K562 (cell line): Measurements from ENCODE around the gene ZNF582. TPM values are rescaled to one million over a fixed set of nuclear protein-coding genes. Genes with fewer than 3 reads are reported as not detected.

Experiments
- AFF4 ChIP-seq: sonication (generic); formaldehyde crosslinking; IDR thresholded peaks from 2 replicates; pipeline ENCODE4 v1.8.0; 2023; ENCODE audit warnings: mild to moderate bottlenecking, missing genetic modification reagents
- CTCFL ChIP-seq: IDR thresholded peaks from 2 replicates; pipeline ENCODE4 v1.6.1; 2011; ENCODE audit warnings: borderline replicate concordance, low read depth, mild to moderate bottlenecking, moderate library complexity, low read length; ENCODE audit not compliant: insufficient read depth, poor library complexity, severe bottlenecking
- CXXC5 ChIP-seq: fragments of 250-450 bp; sonication (Bioruptor Pico); IDR thresholded peaks from 2 replicates; pipeline ENCODE4 v1.8.0; 2022; ENCODE audit warnings: inconsistent platforms, mild to moderate bottlenecking, moderate library complexity
- DNMT1 ChIP-seq: fragments of 450-650 bp; IDR thresholded peaks from 2 replicates; pipeline ENCODE4 v1.6.1; 2016; ENCODE audit warnings: antibody characterized with exemption, mild to moderate bottlenecking
- E2F3 ChIP-seq: fragments of 250-450 bp; sonication (Bioruptor Pico); IDR thresholded peaks from 2 replicates; pipeline ENCODE4 v1.4.0; 2020; ENCODE audit warnings: mild to moderate bottlenecking
- FOXK2 ChIP-seq, 2 experiments: fragments of 450-650 bp; IDR thresholded peaks in 1 of 2; conservative IDR thresholded peaks in 1 of 2; 2 replicates each; pipeline ENCODE4 v1.6.1; 2016; ENCODE audit warnings: low read depth in 2 of 2, mild to moderate bottlenecking in 1 of 2
- FOXP4 ChIP-seq: sonication (generic); formaldehyde crosslinking; IDR thresholded peaks from 2 replicates; pipeline ENCODE4 v1.8.0; 2022; ENCODE audit warnings: mild to moderate bottlenecking, missing genetic modification reagents, borderline replicate concordance
- GTF2A2 ChIP-seq: IDR thresholded peaks from 2 replicates; pipeline ENCODE4 v1.6.1; 2016; ENCODE audit warnings: mild to moderate bottlenecking, missing genetic modification characterization, missing compliant biosample characterization
- HBP1 ChIP-seq: fragments of 450-650 bp; formaldehyde crosslinking; IDR thresholded peaks from 2 replicates; pipeline ENCODE4 v1.4.0; 2022; ENCODE audit warnings: missing genetic modification characterization
- IFI16 ChIP-seq: fragments of 250-450 bp; sonication (Bioruptor Pico); IDR thresholded peaks from 2 replicates; pipeline ENCODE4 v2.1.2; 2022; ENCODE audit warnings: mild to moderate bottlenecking, inconsistent platforms
- KHSRP ChIP-seq: fragments of 450-650 bp; IDR thresholded peaks from 2 replicates; pipeline ENCODE4 v1.6.1; 2017
- RNF2 ChIP-seq: sonication (generic); IDR thresholded peaks from 2 replicates; pipeline ENCODE4 v1.6.1; 2016
- TCFL5 ChIP-seq: fragments of 250-450 bp; sonication (Bioruptor Pico); conservative IDR thresholded peaks from 2 replicates; pipeline ENCODE4 v1.6.1; 2021; ENCODE audit warnings: mild to moderate bottlenecking, moderate library complexity, matching md5 sums
- ZBTB2 ChIP-seq: fragments of 450-650 bp; IDR thresholded peaks from 2 replicates; pipeline ENCODE4 v1.6.1; 2016; ENCODE audit warnings: antibody characterized with exemption
- ZNF217 ChIP-seq: sonication (generic); formaldehyde crosslinking; IDR thresholded peaks from 2 replicates; pipeline ENCODE4 v1.8.0; 2022; ENCODE audit warnings: mild to moderate bottlenecking, missing genetic modification reagents
- ZNF76 ChIP-seq: fragments of 250-450 bp; sonication (Bioruptor Pico); IDR thresholded peaks from 2 replicates; pipeline ENCODE4 v1.4.0; 2020; ENCODE audit warnings: mild to moderate bottlenecking, moderate library complexity, borderline replicate concordance
- polyA plus RNA-seq, 8 experiments: library from polyadenylated mRNA; depleted of rRNA in 4 of 8; stranded (reverse) in 5 of 8; unstranded in 3 of 8; fragments of >200 nt; fragmentation: Nextera tagmentation in 2 of 8; fragmentation: Illumina TruSeq in 1 of 8; extraction: Ambion mirVana in 2 of 8; extraction: Trizol in 1 of 8; gene quantifications; 2 replicates each; pipeline versions ENCODE4 v1.2.1 to v1.2.3, GENCODE V29; 2011 to 2014; ENCODE audit warnings: inconsistent platforms in 1 of 8, missing spikeins in 1 of 8
- total RNA-seq, 7 experiments: library from RNA; depleted of rRNA in 6 of 7; stranded (reverse); fragments of >200 nt in 6 of 7; fragmentation: Illumina TruSeq in 2 of 7; extraction: Trizol in 2 of 7; gene quantifications; 2 replicates each; pipeline versions ENCODE4 v1.2.1 to v1.2.3, GENCODE V29; 2011 to 2021; ENCODE audit warnings: low replicate concordance in 1 of 7

The ZNF582 gene
- total and polyA plus RNA-seq, 9 of the 15 experiments (the other 6 are each of a cell fraction or from before 2014, with no cell fraction given): 0.72 to 3.3 (median 1.6) TPM

- TF ChIP-seq CTCFL (peak; percentile 9), DNMT1 (no peak), GTF2A2 (no peak), ZNF217 (CRISPR knock-in tag) (no peak), ZBTB2 (peak; percentile 96), AFF4 (CRISPR knock-in tag) (no peak), CXXC5 (CRISPR knock-in tag) (peak; percentile 80), ZNF76 (CRISPR knock-in tag) (peak; percentile 56; the same call in 1 of the 2 replicates), FOXK2 (conservative IDR thresholded peaks at IDR 0.05 in 1 of 2, IDR thresholded peaks at IDR 0.05 in 1 of 2; ENCODE audit: low read depth in 2 of 2) (0 out of 4 replicates have a peak, but pooled peaks of 1 of the 2 experiments have one; percentile 15), TCFL5 (no peak), RNF2 (peak; percentile 50; the same call in 1 of the 2 replicates), FOXP4 (CRISPR knock-in tag) (peak; percentile 77; the same call in 1 of the 2 replicates), HBP1 (CRISPR knock-in tag) (0 out of 2 replicates have a peak, but pooled peaks have one; percentile 37), KHSRP (no peak), E2F3 (CRISPR knock-in tag) (no peak), IFI16 (CRISPR knock-in tag) (no peak)
These were observed 25.3 kb downstream of the ZNF582 start (continued) for GRCh38 chr19:56367829-56368711.
